Neural progenitor cell (in vitro differentiated cells): Measurements from ENCODE around the gene INPP4A.

Experiments
- CTCF ChIP-seq: fragments of 200-600 bp; sonication (generic); IDR thresholded peaks from 2 replicates; pipeline ENCODE4 v1.5.1; 2017; ENCODE audit warnings: antibody characterized with exemption, mild to moderate bottlenecking
- EZH2 ChIP-seq: fragments of 200-600 bp; sonication (generic); IDR thresholded peaks from 2 replicates; pipeline ENCODE4 v1.6.1; 2017; ENCODE audit warnings: antibody characterized with exemption, mild to moderate bottlenecking, moderate library complexity

DNA sequence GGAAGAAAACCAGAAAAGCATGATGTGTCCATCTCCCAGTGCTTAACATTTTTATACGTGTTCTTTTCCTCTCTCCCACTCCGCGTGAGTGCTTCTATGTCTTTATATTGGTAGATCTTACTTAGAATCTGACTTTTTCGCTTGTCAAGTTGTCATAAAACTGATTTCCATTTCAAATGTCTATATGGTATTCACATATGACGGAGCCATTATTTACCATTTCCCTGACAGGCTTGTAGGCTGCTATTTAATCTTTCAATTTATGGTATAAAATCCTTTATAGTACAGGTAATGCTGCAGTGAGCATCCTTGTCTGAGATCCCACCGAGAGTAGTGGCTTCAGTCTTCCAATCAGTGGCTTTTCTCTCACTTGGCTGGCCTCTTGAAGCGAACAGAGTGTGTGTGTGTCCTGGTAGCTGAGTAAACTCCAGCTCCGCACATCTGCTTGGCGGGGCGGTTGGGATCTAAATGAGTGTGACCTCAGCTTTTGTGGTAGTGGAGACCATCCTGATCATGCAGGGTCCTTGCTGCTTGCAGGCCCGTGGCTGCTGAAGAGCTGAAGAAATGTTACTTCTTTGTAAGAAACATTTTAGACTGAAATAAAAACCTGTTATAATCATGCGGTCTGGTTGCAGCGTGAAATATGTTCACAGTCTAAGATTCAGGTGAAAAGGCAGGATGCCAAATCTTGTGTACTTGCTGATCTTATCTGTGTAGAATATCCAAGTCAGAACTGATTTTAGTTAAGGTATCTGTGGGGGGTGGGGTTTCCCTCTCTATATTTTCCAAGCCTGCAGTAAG, 40.2 kb downstream of the INPP4A start:
- TF ChIP-seq CTCF (no peak), EZH2 (no peak)
